Measurements from ENCODE around the gene PRPF38A.

- TF ChIP-seq POLR2A (IDR thresholded peaks at IDR 0.05) (no peak), CTCF (IDR thresholded peaks at IDR 0.05) (no peak)
Measured at GRCh38 chr1:52435211-52435610, 30.8 kb downstream of the PRPF38A start.
